Gastroesophageal sphincter (tissue), 3 donors: ENCODE measurements around the gene PTRH2.

ENCODE experiments used
- CTCF ChIP-seq, 4 experiments: fragments of 200-600 bp in 2 of 4; fragments of 450-650 bp in 2 of 4; sonication (generic) in 1 of 4; IDR thresholded peaks; one replicate each; pipeline ENCODE4 v1.5.1; 2017 to 2019; ENCODE audit warnings: antibody characterized with exemption in 4 of 4, mild to moderate bottlenecking in 2 of 4, moderate library complexity in 2 of 4
- EP300 ChIP-seq: sonication (generic); formaldehyde crosslinking; IDR thresholded peaks from one replicate; pipeline ENCODE4 v1.6.1; 2017; ENCODE audit warnings: antibody characterized with exemption, mild to moderate bottlenecking
- POLR2A ChIP-seq, 2 donors: fragments of 450-650 bp; IDR thresholded peaks; one replicate each; pipeline ENCODE4 v1.6.1; 2017; ENCODE audit warnings: antibody characterized with exemption in 2 of 2, mild to moderate bottlenecking in 2 of 2, moderate library complexity in 1 of 2
- POLR2AphosphoS5 ChIP-seq: sonication (generic); formaldehyde crosslinking; IDR thresholded peaks from one replicate; pipeline ENCODE4 v1.6.1; 2017; ENCODE audit warnings: antibody characterized with exemption

- TF ChIP-seq CTCF (IDR thresholded peaks at IDR 0.05) (no peak), EP300 (no peak), POLR2AphosphoS5 (no peak), POLR2A (IDR thresholded peaks at IDR 0.05) (no peak)
These were observed 30.5 kb downstream of the PTRH2 start for GRCh38 chr17:59676716-59677115.
